ENCODE measurements around the gene TCF4.
A peak's percentile ranks its signal among the peaks of the same experiment; 100 is the strongest.

Gene TCF4

GRCh38 chr18:55466789-55467188 lies 121.2 kb downstream of the TCF4 start:
- DNase-seq = no peak

- no peak for DNase-seq
Observed at GRCh38 chr18:55465313-55465712, 122.7 kb downstream of the TCF4 start.

DNA sequence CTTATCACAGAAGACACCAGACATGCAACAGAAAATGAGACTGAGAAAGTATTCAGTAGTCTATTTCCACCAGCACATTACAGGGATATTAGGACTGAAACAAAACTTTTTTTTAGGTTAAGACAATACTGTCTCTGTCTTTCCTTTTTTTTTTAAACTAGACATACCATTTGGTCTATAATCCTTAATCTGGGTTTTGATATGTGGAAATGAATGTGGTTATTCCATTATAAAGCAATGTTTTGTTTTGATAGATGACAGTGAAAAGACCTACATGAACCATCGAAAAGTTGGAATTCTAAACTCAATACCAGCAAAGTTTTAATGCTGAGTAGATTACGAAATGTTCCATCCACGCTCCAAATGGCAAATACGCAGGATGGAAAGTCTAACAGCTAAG lies 123.4 kb downstream of the TCF4 start:
- DNase-seq = no peak

GRCh38 chr18:55462652-55463051 lies 125.3 kb downstream of the TCF4 start:
- no peak for DNase-seq

GRCh38 chr18:55461848-55462247 lies 126.1 kb downstream of the TCF4 start:
- no peak for DNase-seq

- DNase-seq = no peak
Observed at GRCh38 chr18:55458456-55459203, 129.4 kb downstream of the TCF4 start.

GRCh38 chr18:55457028-55457427 lies 131.0 kb downstream of the TCF4 start:
- no peak for DNase-seq

DNA sequence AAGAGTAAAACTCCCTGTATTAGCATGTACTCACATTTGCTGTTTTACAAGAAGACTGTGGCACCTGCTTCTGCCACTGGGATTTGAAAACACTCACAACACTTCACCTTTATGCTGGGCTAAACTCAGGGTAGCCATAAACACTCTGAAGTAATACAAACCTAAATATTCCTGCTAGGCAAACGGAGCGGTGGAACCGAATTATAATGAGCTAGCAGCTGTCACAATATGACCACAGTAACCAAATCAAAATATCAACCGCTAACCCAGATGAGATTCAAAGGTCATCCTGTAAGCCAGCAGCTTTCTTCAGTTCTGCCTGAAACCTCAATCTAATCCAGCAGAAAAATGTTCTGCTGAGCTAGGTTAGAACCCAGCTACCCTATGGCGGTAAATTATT lies 132.1 kb downstream of the TCF4 start:
- DNase-seq = no peak

- DNase-seq = no peak
Observed at GRCh38 chr18:55453186-55453585, 134.8 kb downstream of the TCF4 start.

GRCh38 chr18:55452123-55452611 lies 135.8 kb downstream of the TCF4 start:
- no peak for DNase-seq

GRCh38 chr18:55449412-55450140 lies 138.4 kb downstream of the TCF4 start:
- DNase-seq = no peak

DNA sequence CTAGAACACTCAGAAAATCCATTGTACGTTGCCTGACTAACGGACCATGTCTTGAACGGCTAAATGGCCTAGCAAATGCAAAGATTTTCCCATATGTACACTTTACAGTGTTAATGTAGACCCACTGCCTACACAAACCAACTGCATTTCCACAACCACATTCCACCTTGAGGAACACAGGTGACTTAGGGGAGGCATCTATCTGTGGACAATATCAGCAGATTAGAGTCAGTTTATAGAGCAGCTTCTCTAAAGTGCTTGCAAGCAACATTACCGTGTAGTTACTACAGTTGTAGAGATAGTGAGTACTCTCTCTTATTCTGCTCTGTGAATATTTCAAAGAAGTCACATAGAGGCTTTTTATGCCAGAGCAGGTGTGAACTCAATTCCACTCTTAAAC lies 139.6 kb downstream of the TCF4 start:
- no peak for DNase-seq

DNA sequence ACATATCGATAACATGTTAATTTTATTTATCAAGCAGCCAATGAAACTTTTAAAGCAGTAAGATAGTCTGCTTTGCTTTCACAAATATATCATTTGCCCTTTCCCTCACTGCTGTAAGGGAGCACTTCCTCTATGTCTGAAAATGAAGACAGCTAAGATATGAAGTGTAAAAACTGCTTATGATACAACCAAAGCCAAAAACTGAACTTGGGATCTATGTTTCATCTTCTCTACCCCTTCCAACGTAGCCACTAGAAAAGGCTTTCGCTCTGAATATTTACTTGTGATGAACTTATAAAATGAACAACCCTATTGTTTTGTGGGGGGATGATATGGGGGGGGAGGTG lies 140.3 kb downstream of the TCF4 start:
- no peak for DNase-seq

GRCh38 chr18:55446996-55447671 lies 140.9 kb downstream of the TCF4 start:
- no peak for DNase-seq

DNA sequence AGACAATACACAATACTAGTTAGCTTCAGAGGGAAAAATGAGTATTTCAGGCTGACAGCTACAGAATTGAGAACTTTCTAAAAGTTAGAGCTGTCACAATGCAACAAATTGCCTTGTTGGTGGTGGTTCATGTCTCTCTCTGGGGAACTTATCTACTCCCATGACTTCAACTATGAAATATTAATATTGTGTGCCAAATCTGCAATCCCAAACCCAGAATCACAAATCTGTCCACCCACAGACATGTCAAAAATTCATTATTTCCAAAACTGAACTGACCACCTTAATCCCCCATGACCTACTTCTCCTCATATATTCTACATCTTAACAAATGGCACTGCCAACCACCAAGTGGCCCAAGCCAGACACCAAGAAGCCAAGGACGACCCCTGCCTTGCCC lies 143.5 kb downstream of the TCF4 start:
- DNase-seq = no peak

GRCh38 chr18:55443776-55444175 lies 144.2 kb downstream of the TCF4 start:
- DNase-seq = no peak

- no peak for DNase-seq
Observed at GRCh38 chr18:55442561-55442960, 145.4 kb downstream of the TCF4 start.

GRCh38 chr18:55440988-55441387 lies 147.0 kb downstream of the TCF4 start:
- DNase-seq = no peak

DNA sequence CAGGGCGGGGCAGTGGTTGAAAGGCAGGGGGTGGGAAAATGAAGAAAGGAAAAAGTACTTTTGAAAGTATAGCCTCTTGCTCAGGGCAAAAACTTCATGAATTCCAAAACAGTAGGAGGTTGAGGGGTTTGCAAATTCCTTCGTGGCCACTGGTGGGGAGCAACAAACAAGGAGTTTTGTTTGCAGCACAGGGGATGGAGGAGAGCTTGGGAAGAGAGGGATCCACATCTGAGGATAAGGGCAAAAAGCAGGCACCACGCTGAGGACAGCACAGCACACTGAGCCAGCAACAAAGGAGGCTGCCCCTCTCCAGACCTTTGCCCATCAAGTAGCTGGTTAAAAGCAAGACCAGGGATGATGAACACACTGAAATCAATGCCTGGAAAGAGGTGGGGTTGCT lies 148.9 kb downstream of the TCF4 start:
- DNase-seq = no peak

DNA sequence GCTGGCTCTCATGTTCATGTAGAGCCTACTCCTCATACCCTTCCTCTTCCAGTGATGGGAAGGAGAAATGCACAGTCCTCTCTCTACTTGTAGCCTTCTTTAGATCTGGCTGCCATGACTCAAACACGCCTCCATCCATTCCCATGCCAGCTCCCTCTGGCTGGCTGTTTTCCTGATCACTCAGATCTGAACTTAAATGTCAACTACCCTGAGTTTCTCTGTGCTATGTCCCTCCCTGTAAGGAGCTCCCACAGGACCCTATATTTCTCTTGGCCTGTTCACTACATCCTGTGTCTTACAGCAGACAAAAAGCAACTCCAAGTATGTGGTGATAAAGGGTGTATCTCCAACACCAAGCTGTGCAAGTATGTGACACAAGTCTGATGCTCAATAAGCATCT lies 152.4 kb downstream of the TCF4 start:
- no peak for DNase-seq

DNA sequence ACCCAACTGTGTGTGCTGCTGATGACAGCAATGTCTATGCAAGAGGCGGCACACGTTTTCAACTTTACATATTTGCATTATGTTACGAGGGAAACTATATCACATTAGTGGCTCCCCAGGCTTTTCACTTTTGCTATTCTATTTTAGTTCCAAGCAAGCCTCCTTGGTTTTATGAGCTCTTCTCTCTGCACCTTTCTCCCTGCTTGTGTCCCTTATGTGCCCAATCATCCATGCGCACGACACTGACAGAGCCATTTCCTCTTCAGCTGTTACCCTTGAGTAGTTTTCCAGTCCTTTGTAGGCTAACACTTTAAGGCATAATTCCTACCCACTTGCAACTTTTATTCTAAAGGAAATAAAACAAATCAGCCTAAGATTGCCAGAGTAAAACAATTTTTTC lies 154.3 kb downstream of the TCF4 start:
- peak; percentile 13 to 88 for DNase-seq

DNA sequence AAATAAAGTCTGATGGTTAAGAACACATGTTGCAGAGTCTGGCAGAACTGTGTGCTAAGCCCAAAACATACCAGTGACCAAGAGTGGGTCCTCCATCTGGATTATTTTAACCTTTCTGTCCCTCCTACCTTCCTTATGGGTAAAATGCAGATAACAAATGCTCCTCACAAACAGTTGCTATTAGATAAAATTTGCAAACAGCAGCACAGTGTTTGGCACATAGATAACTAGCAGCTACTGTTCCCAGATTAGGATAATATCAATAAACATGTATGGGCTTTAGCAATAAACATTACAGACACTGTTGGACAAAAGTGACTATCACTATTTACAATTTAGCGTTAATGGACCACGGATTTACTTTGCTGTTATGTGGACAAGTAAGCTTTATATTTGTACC lies 154.9 kb downstream of the TCF4 start:
- DNase-seq = no peak

- DNase-seq = no peak
Observed at GRCh38 chr18:55432307-55433040, 155.5 kb downstream of the TCF4 start.

Measured in cerebellar nuclear complex (tissue), 1 donor.